WERI-Rb-1 (cell line): ENCODE data around the gene IGFBP1.

Source experiments
- DNase-seq: peaks from one replicate; pipeline ENCODE4 v3.0.0-alpha.2; 2020
- H3K27ac ChIP-seq: fragments of 250-450 bp; sonication (Bioruptor Pico); 2 replicates; pipeline ENCODE4 v1.5.1; 2020; ENCODE audit warnings: mild to moderate bottlenecking, moderate library complexity
- H3K27me3 ChIP-seq: fragments of 250-450 bp; sonication (Bioruptor Pico); 2 replicates; pipeline ENCODE4 v1.5.1; 2021; ENCODE audit warnings: mild to moderate bottlenecking, low read depth, moderate library complexity; ENCODE audit not compliant: insufficient read depth, severe bottlenecking
- H3K36me3 ChIP-seq: fragments of 250-450 bp; sonication (Bioruptor Pico); 2 replicates; pipeline ENCODE4 v1.5.1; 2020; ENCODE audit warnings: mild to moderate bottlenecking, moderate library complexity
- H3K4me3 ChIP-seq: 2 replicates; pipeline ENCODE4 v1.5.1; 2011; ENCODE audit warnings: low read depth, mild to moderate bottlenecking, control low read depth, low read length
- H3K9me3 ChIP-seq: fragments of 250-450 bp; sonication (Bioruptor Pico); 2 replicates; pipeline ENCODE4 v1.5.1; 2021; ENCODE audit warnings: mild to moderate bottlenecking, moderate library complexity; ENCODE audit not compliant: severe bottlenecking
- CTCF ChIP-seq: IDR thresholded peaks from 2 replicates; pipeline ENCODE4 v1.5.1; 2011; ENCODE audit warnings: low read depth, mild to moderate bottlenecking, control low read depth, inconsistent platforms, low read length

Gene IGFBP1

GRCh38 chr7:45897042-45897690 lies 8.9 kb downstream of the IGFBP1 start:
- no peak for DNase-seq
- no peaks in the 10 kb centered on the region for H3K27me3 ChIP-seq
- H3K4me3 ChIP-seq = no peak overlapping the region
- no peaks in the 10 kb centered on the region for H3K9me3 ChIP-seq
- H3K27ac ChIP-seq = no peak overlapping the region
- no peaks in the 10 kb centered on the region for H3K36me3 ChIP-seq
- no peak for TF ChIP-seq CTCF

DNA sequence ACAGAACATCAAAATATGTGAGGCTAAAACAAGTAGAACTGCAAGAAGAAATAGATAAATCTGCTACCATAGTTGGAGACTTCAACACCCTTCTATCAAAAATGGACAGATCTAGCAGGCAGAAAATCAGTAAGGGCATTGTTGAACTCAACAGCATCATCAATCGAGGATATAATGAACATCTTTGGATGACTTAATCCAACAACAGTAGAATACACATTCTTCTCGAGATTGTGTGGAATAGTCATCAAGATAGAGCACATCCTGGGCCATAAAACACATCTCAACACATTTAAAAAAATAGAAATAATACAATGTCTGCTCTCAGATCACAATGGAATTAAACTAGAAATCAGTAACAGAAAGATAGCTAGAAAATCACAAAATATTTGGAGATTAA lies 9.9 kb downstream of the IGFBP1 start:
- Histone ChIP-seq H3K4me3 (no peak overlapping the region), H3K27me3 (no peaks in the 10 kb centered on the region), H3K36me3 (no peaks in the 10 kb centered on the region), H3K9me3 (no peaks in the 10 kb centered on the region), H3K27ac (no peak overlapping the region)
- DNase-seq = no peak
- no peak for TF ChIP-seq CTCF

- H3K9me3 ChIP-seq = no peaks in the 10 kb centered on the region
- H3K4me3 ChIP-seq = no peak overlapping the region
- no peaks in the 10 kb centered on the region for H3K36me3 ChIP-seq
- H3K27me3 ChIP-seq = no peaks in the 10 kb centered on the region
- no peak overlapping the region for H3K27ac ChIP-seq
- no peak for DNase-seq
- TF ChIP-seq CTCF = no peak
Measured at GRCh38 chr7:45901566-45901965, 13.3 kb downstream of the IGFBP1 start.

DNA sequence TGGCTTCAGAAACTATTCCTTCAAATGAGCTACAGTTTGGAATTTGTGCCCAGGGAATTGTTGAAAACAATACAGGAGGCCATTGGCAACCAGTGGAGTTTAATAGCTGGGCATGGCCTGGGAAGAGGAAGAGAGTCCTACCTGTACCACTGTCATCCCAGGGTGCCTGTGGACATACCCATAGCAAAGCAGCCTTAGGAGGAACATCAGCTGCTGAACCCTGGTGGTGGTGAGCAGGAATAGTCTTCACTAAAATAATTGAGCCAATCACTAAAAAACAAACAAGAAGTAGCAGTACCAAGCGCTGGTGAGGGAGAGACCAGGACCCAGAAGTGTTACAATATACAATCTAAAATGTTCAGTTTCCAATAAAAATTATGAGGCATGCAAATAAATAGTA lies 14.5 kb downstream of the IGFBP1 start:
- TF ChIP-seq CTCF = no peak
- Histone ChIP-seq H3K9me3 (no peaks in the 10 kb centered on the region), H3K4me3 (no peak overlapping the region)

DNA sequence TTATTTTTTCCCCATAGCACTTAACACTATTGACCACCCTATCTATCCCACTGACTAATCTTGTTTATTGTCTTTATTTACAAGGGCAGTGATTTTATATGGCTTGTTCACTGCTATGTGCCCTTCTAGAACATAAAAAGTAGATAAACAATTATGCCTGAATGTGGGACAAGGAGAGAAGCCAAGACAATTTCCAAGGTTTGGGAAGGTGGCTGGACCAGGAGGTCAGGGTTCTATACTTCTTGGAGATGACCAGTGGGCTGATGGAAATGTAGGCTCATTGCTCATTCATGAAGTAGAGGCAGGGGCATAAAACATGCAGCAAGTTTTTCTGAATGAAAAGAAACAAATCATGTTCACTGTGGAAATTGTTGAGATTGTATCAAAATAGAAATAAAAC lies 21.3 kb downstream of the IGFBP1 start:
- Histone ChIP-seq H3K27me3 (no peaks in the 10 kb centered on the region), H3K36me3 (no peaks in the 10 kb centered on the region), H3K9me3 (no peaks in the 10 kb centered on the region), H3K27ac (no peak overlapping the region), H3K4me3 (no peak overlapping the region)
- TF ChIP-seq CTCF = no peak
- DNase-seq = no peak

More for the DNA sequence above, 14.5 kb downstream of the IGFBP1 start:
- no peaks in the 10 kb centered on the region for H3K27me3 ChIP-seq
- H3K27ac ChIP-seq = no peak overlapping the region
- H3K36me3 ChIP-seq = no peaks in the 10 kb centered on the region
- no peak for DNase-seq

- peaks cover 3% of the 10 kb centered on the region for H3K27me3 ChIP-seq
- TF ChIP-seq CTCF = no peak
- H3K36me3 ChIP-seq = no peaks in the 10 kb centered on the region
- H3K4me3 ChIP-seq = no peak overlapping the region
- no peak for DNase-seq
- no peaks in the 10 kb centered on the region for H3K9me3 ChIP-seq
- H3K27ac ChIP-seq = no peak overlapping the region
Measured at GRCh38 chr7:45910855-45911254, 22.6 kb downstream of the IGFBP1 start.
